HG03045 (cell line): ENCODE measurements around the gene CD163.
"Not testable (repeated sequence)": the region's sequence is repeated elsewhere in the genome, so short reads cannot be mapped to it uniquely, and the experiment has no call there.

Experiments
- ATAC-seq: cut with Tn5 transposase; IDR thresholded peaks from one replicate; pipeline ENCODE4 v1.9.1; 2021; ENCODE audit warnings: mild to moderate bottlenecking, moderate library complexity; ENCODE audit not compliant: unreplicated experiment

CD163 gene

GRCh38 chr12:7451756-7452155, 51.8 kb downstream of the CD163 start:
- ATAC-seq = no peak

GRCh38 chr12:7450667-7451066, 52.9 kb downstream of the CD163 start:
- ATAC-seq = no peak

- no peak for ATAC-seq
Measured at GRCh38 chr12:7448099-7448498, 55.5 kb downstream of the CD163 start.

GRCh38 chr12:7444537-7444936, 59.0 kb downstream of the CD163 start:
- no peak for ATAC-seq

GRCh38 chr12:7444076-7444475, 59.5 kb downstream of the CD163 start, which contains the start of gene CD163L1:
Gene CD163L1 (minus strand): TSS chr12:7444153. CDS start chr12:7444127, 26 bp downstream.
- ATAC-seq = no peak

- ATAC-seq = no peak
Measured at GRCh38 chr12:7441216-7441615, 62.4 kb downstream of the CD163 start.

GRCh38 chr12:7439579-7440505, 63.7 kb downstream of the CD163 start:
- ATAC-seq = no peak

- not testable (repeated sequence) for ATAC-seq
Measured at GRCh38 chr12:7438291-7438995, 65.1 kb downstream of the CD163 start.

- ATAC-seq = not testable (repeated sequence)
Measured at GRCh38 chr12:7437494-7437893, 66.1 kb downstream of the CD163 start.

GRCh38 chr12:7434670-7435069, 68.9 kb downstream of the CD163 start:
- no peak for ATAC-seq

GRCh38 chr12:7433276-7433822, 70.2 kb downstream of the CD163 start:
- ATAC-seq = no peak

GRCh38 chr12:7431993-7432685, 71.4 kb downstream of the CD163 start:
- no peak for ATAC-seq
